Left renal pelvis (tissue), 4 donors: ENCODE measurements around the gene LPAR2. TPM values are rescaled to one million over a fixed set of nuclear protein-coding genes. Genes with fewer than 3 reads are reported as not detected.

Experiments
- polyA plus RNA-seq, 4 donors: library from polyadenylated mRNA; unstranded; fragments of 120-200 nt; gene quantifications; one replicate each; pipeline ENCODE4 v1.2.1, GENCODE V29; 2013; ENCODE audit not compliant: insufficient read length in 4 of 4

LPAR2 gene
- polyA plus RNA-seq, 4 donors = 15.7 to 41.0 (median 23.9) TPM

Other genes starting within 250 kb of the LPAR2 start
- 10 to 100 TPM; 38.3 to 53.4 (median 48.4) TPM for gene GATAD2A, start 222.5 kb downstream of the LPAR2 start, polyA plus RNA-seq
- 1 to 10 TPM in 3 of 4 donors, under 1 TPM in 1; 0.57 to 1.6 (median 1.2) TPM for gene TSSK6, start 112.7 kb downstream of the LPAR2 start, polyA plus RNA-seq
- gene NDUFA13, start 112.0 kb downstream of the LPAR2 start, polyA plus RNA-seq = 100 to 1,000 TPM; 161 to 320 (median 247) TPM
- 10 to 100 TPM in 1 of 4 donors, 1 to 10 TPM in 3; 4.9 to 13.0 (median 6.8) TPM for gene YJEFN3, start 99.3 kb downstream of the LPAR2 start, polyA plus RNA-seq
- under 1 TPM; 0.13 to 0.20 (median 0.16) TPM for gene CILP2, start 90.0 kb downstream of the LPAR2 start, polyA plus RNA-seq
- 1 to 10 TPM; 3.2 to 8.9 (median 3.6) TPM for gene PBX4, start 9.5 kb downstream of the LPAR2 start, polyA plus RNA-seq
- 1 to 10 TPM; 2.9 to 6.7 (median 5.1) TPM for gene GMIP, start 15.4 kb upstream of the LPAR2 start, polyA plus RNA-seq
- gene ATP13A1, start 35.5 kb upstream of the LPAR2 start, polyA plus RNA-seq = 10 to 100 TPM; 39.9 to 70.9 (median 46.1) TPM
- gene ZNF101, start 40.6 kb upstream of the LPAR2 start, polyA plus RNA-seq = 10 to 100 TPM in 3 of 4 donors, 1 to 10 TPM in 1; 6.0 to 20.4 (median 18.2) TPM
- gene ZNF14, start 104.9 kb upstream of the LPAR2 start, polyA plus RNA-seq = 10 to 100 TPM; 10.2 to 17.7 (median 15.0) TPM
- 10 to 100 TPM; 29.0 to 36.0 (median 32.6) TPM for gene ZNF506, start 193.5 kb upstream of the LPAR2 start, polyA plus RNA-seq
- 10 to 100 TPM; 21.5 to 44.9 (median 32.8) TPM for gene ZNF253, start 237.7 kb upstream of the LPAR2 start, polyA plus RNA-seq